Lung (tissue), 12 donors: ENCODE data around the gene SFRP5. TPM values are rescaled to one million over a fixed set of nuclear protein-coding genes. Genes with fewer than 3 reads are reported as not detected.

Source experiments
- ATAC-seq: fragments of 200-7000 bp; cut with Tn5 transposase; one replicate; pipeline ENCODE4 v1.9.1; 2020; ENCODE audit warnings: moderate number of reproducible peaks; ENCODE audit not compliant: insufficient read depth, low FRiP score
- DNase-seq, 3 donors: peaks; one replicate each; pipeline ENCODE4 v3.0.0-alpha.2; 2013 to 2017
- H3K27ac ChIP-seq, 2 donors: one replicate each; pipeline ENCODE4 v1.5.1; 2013; ENCODE audit warnings: mild to moderate bottlenecking in 2 of 2, moderate library complexity in 2 of 2, control low read depth in 1 of 2, inconsistent platforms in 1 of 2, low read depth in 1 of 2, low read length in 1 of 2
- H3K27me3 ChIP-seq, 3 donors: one replicate each; pipeline ENCODE4 v1.5.1; 2013; ENCODE audit warnings: low read length in 2 of 3; ENCODE audit not compliant: control insufficient read depth in 3 of 3, insufficient read depth in 3 of 3
- H3K36me3 ChIP-seq, 4 donors: one replicate each; pipeline ENCODE4 v1.5.1; 2013; ENCODE audit warnings: low read length in 4 of 4, mild to moderate bottlenecking in 1 of 4, moderate library complexity in 1 of 4; ENCODE audit not compliant: control insufficient read depth in 4 of 4, insufficient read depth in 4 of 4
- H3K4me1 ChIP-seq, 5 donors: one replicate each; pipeline ENCODE4 v1.5.1; 2013; ENCODE audit warnings: low read length in 5 of 5, mild to moderate bottlenecking in 2 of 5, moderate library complexity in 1 of 5; ENCODE audit not compliant: control insufficient read depth in 5 of 5, insufficient read depth in 5 of 5
- H3K4me3 ChIP-seq: one replicate; pipeline ENCODE4 v1.5.1; 2013; ENCODE audit warnings: mild to moderate bottlenecking, control low read depth, moderate library complexity
- H3K9ac ChIP-seq, 2 donors: one replicate each; pipeline ENCODE4 v1.5.1; 2013; ENCODE audit warnings: low read length in 2 of 2, control low read depth in 1 of 2; ENCODE audit not compliant: insufficient read depth in 1 of 2
- H3K9me3 ChIP-seq, 4 donors: one replicate each; pipeline ENCODE4 v1.5.1; 2013; ENCODE audit warnings: low read length in 3 of 4, mild to moderate bottlenecking in 1 of 4, moderate library complexity in 1 of 4; ENCODE audit not compliant: control insufficient read depth in 4 of 4, insufficient read depth in 3 of 4
- WGBS, 2 donors: extraction: QIAGEN DNeasy Blood & Tissue Kit; methylation state at CpG; one replicate each; pipeline ENCODE4 v1.1.7; 2013; 5-methylcytosine and 5-hydroxymethylcytosine counted together
- polyA plus RNA-seq, 2 donors: library from polyadenylated mRNA; stranded (reverse); fragments of 200-250 nt; gene quantifications; one replicate each; pipeline ENCODE4 v1.2.1, GENCODE V29; 2013
- total RNA-seq, 2 donors: library from RNA; depleted of rRNA in 1 of 2; stranded (reverse); fragments of >200 nt in 1 of 2; gene quantifications; one replicate each; pipeline ENCODE4 v1.2.1, GENCODE V29; 2014 to 2021
- TF ChIP-seq, protein P1 (sequence below): IDR thresholded peaks from 2 replicates; pipeline ENCODE4 v1.5.1; 2012; ENCODE audit warnings: mild to moderate bottlenecking; ENCODE audit errors: control extremely low read depth, extremely low read depth
- donor health status: control.
- donor health status: control.
- donor health status: Bipolar disorder and iron deficiency.
- donor health status: healthy.
- donor health status: DM: yes; HTN: yes; CAD: no.

SFRP5 gene
- total and polyA plus RNA-seq, 4 donors, result 0.44 to 12.8 (median 1.7) TPM

- Histone ChIP-seq H3K4me3 (no peak overlapping the region), H3K27me3 (no peaks in the 10 kb centered on the region), H3K9me3 (peaks cover 0 to 2% (median 0%) of the 10 kb centered on the region in 4 donors), H3K4me1 (no peaks in the 10 kb centered on the region), H3K27ac (no peak overlapping the region), H3K9ac (no peak overlapping the region), H3K36me3 (peaks cover 14 to 71% (median 27%) of the 10 kb centered on the region in 4 donors)
- TF ChIP-seq, protein P1, sequence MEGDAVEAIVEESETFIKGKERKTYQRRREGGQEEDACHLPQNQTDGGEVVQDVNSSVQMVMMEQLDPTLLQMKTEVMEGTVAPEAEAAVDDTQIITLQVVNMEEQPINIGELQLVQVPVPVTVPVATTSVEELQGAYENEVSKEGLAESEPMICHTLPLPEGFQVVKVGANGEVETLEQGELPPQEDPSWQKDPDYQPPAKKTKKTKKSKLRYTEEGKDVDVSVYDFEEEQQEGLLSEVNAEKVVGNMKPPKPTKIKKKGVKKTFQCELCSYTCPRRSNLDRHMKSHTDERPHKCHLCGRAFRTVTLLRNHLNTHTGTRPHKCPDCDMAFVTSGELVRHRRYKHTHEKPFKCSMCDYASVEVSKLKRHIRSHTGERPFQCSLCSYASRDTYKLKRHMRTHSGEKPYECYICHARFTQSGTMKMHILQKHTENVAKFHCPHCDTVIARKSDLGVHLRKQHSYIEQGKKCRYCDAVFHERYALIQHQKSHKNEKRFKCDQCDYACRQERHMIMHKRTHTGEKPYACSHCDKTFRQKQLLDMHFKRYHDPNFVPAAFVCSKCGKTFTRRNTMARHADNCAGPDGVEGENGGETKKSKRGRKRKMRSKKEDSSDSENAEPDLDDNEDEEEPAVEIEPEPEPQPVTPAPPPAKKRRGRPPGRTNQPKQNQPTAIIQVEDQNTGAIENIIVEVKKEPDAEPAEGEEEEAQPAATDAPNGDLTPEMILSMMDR, result no peak
- ATAC-seq (no peak), DNase-seq (no peak)
- WGBS, 2 donors, result 88 to 94% methylated on average over 6 of the region's 6 CpGs
Measured at GRCh38 chr10:97757471-97757870, 14.3 kb downstream of the SFRP5 start.

DNA sequence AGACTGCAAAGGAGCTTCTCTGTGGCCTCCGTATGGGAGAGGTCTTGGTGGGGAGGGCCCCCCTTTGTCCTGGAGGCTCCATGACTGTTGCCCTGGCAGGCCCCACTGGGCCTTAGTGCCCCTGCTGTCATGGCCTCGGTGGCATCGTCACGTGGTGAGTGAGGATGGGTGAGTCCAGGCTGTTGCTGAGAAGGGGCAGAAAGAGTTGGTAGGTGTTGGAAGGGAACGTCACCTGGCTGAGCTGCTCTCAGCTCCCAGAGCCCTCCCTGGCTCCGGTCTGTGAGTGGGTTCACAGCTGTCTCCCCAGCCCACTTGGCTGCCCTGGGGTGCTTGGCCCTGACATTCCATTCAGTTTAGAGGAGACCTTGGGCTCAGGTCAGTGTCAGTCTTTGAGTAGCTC is 16.1 kb downstream of the SFRP5 start:
- ATAC-seq (no peak), DNase-seq (no peak)
- WGBS, 2 donors, result 94 to 98% methylated on average over 6 of the region's 6 CpGs
- Histone ChIP-seq H3K4me3 (no peak overlapping the region), H3K4me1 (no peaks in the 10 kb centered on the region), H3K9me3 (peaks cover 0 to 2% (median 0%) of the 10 kb centered on the region in 4 donors), H3K27me3 (no peaks in the 10 kb centered on the region), H3K9ac (no peak overlapping the region), H3K36me3 (peaks cover 20 to 74% (median 34%) of the 10 kb centered on the region in 4 donors), H3K27ac (no peak overlapping the region)
- TF ChIP-seq, protein P1, result no peak

GRCh38 chr10:97754726-97755125 is 17.1 kb downstream of the SFRP5 start:
- Histone ChIP-seq H3K36me3 (peaks cover 23 to 74% (median 36%) of the 10 kb centered on the region in 4 donors), H3K4me1 (no peaks in the 10 kb centered on the region), H3K27me3 (no peaks in the 10 kb centered on the region), H3K4me3 (no peak overlapping the region), H3K27ac (no peak overlapping the region), H3K9ac (no peak overlapping the region), H3K9me3 (peaks cover 0 to 2% (median 0%) of the 10 kb centered on the region in 4 donors)
- DNase-seq (no peak), ATAC-seq (no peak)
- 65 to 87% methylated on average over 3 to 4 of the region's 4 CpGs for WGBS, 2 donors
- TF ChIP-seq, protein P1, result no peak

- H3K27me3 ChIP-seq, result no peaks in the 10 kb centered on the region
- no peak overlapping the region for H3K9ac ChIP-seq
- ATAC-seq, result no peak
- no peak overlapping the region for H3K27ac ChIP-seq
- H3K36me3 ChIP-seq, result peaks cover 34 to 80% (median 43%) of the 10 kb centered on the region in 4 donors
- WGBS, 2 donors, result 96 to 98% methylated on average over 18 of the region's 18 CpGs
- DNase-seq, result no peak
- peaks cover 0 to 2% (median 0%) of the 10 kb centered on the region in 4 donors for H3K9me3 ChIP-seq
- H3K4me3 ChIP-seq, result no peak overlapping the region
- no peaks in the 10 kb centered on the region for H3K4me1 ChIP-seq
- TF ChIP-seq, protein P1, result no peak
Measured at GRCh38 chr10:97752956-97753355, 18.8 kb downstream of the SFRP5 start.
